Embryonic facial prominence (tissue), 1 donor: ENCODE results near the gene CT47A1.
"Not testable (repeated sequence)": the region's sequence is repeated elsewhere in the genome, so short reads cannot be mapped to it uniquely, and the experiment has no call there.

Experiments used
- DNase-seq: peaks from one replicate; pipeline ENCODE4 v3.0.0-alpha.2; 2016; ENCODE audit errors: extremely low spot score

Gene CT47A1

DNA sequence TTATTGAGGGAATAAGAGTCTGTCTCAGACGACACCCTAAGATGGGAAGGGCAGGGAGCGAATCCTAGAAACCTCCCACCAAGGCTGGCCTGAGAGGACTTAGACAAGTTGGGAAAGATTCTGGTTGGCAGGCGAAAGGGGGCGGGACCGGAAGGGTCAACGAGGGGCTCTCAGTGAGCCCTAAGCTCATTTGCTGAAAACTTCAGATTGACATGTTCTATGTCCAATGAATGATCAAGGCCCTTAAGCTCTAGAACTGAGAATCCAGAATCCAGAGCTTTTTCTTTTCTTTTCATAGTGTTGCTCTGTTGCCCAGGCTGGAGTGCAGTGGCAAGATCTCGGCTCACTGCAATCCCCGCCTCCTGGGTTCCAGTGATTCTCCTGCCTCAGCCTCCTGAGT, at the start of gene CT47A1:
Gene CT47A1, minus strand, starts transcription at position 101 of the 400 bp plus-strand sequence. CDS start 231 bp downstream, outside the sequence.
- DNase-seq, result not testable (repeated sequence)

DNA sequence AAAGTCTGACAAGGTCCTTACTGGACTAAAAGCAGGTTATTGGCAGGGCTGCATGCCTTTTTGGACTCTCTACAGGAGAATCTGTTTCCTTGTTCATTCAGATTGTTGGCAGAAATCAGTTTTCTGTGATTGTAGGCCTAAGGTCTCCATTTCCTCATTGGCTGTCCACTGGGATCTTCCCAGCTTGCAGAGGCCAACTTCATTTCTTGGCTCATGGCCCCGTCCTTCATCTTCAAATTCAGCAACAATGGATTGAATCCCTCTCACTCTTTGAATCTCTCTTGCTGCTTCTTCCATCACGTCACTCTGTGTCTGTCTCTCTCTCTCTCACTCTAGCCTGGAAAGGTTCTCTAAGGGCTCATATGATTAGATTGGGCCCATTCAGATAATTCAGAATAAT, 47.0 kb upstream of the CT47A1 start:
- no peak for DNase-seq

DNA sequence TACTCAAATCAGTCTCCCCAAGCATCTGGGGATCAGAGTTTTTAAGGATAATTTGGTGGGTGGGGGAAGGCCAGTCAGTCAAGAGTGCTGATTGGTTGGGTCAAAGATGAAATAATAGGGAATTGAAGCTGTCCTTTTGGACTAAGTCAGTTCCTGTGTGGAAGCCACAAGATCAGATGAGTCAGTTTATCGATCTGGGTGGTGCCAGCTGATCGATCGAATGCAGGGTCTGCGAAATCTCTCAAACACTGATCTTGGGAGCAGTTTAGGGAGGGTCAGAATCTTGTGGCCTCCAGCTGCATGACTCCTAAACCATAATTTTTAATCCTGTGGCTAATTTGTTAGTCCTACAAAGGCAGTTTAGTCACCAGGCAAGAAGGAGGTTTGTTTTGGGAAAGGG, 44.5 kb upstream of the CT47A1 start:
- DNase-seq, result no peak

DNA sequence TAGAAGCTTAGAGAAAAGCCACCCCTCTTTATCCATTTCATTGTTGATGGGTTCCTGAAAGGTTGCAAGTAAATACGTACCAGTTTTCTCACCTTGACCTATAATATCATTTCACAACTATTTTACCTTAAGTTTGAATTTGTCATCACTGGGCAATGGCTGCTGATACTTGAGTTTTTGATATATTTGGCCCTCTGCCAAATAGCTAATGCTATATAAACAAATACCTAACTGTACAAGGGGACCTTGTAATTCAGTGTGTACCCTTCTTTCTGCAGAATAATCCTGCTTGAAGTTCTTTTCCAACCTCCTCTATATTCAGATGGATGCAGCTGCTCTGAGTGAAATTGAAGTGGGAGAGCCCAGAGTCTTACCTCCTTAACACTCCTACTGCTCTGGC, 42.9 kb upstream of the CT47A1 start:
- DNase-seq, result no peak

DNA sequence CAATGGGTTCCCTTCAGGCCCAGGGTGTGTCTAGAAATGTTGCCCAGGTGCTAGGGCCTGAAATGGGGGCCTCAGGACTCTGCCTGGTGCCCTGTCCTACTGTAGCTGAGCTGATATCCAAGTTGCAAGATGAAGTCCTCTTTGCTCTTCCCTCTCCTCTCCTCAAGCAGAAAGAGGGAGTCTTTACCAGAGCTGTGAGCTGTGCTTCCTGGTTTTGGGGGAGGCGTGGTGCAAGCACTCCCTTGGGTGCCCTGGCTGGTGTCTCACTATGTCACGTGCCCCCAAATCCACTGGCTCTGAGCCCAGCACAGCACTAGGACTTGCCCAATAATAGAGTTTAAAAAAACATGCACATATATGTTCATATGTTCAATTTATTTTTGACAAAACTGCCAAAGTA, 29.3 kb upstream of the CT47A1 start:
- no peak for DNase-seq

DNA sequence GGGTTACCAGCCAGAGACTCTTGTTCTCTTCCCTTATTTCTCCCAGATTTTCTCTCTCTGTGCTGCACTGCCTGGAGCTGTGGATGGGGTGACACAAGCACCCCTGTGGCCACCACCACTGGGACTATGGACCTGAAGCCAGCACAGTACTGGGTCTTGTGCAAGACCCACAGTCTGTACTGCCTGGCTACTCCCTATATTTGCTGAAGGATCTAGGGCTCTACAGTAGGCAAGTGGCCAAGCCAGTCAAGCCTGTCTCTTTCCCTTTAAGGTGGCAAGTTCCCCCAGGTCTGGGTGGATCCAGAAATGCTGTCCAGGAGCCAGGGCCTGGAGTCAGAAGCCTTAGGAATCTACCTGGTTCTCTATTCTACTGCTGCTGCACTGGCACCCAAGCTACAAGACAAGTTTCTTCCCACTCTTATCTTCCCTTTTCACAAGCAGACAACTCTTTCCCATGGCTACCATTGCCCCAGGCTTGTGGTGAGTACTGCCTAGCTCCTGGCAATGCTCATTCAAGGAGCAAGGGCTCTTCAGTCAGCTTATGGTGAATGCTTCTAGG, 28.4 kb upstream of the CT47A1 start:
- no peak for DNase-seq

DNA sequence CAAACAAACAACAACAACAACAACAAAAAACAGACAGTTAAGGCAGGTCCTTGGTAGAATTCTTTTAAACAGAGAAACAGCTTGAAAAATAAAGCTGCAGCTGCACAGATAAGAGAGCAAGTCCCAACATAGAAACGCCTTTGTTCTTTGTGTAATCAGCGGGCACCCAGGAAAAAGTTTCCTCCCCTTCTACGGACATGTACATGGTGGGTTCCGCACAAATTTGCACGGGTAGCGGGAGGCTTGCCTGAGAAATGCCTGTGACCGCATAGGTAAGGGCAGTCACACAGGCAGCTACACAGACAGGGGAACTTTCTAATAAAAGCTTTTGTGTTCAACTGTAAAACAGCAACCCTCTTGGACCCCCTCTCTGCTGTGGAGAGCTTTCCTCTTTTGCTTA, 25.7 kb upstream of the CT47A1 start:
- DNase-seq, result no peak

DNA sequence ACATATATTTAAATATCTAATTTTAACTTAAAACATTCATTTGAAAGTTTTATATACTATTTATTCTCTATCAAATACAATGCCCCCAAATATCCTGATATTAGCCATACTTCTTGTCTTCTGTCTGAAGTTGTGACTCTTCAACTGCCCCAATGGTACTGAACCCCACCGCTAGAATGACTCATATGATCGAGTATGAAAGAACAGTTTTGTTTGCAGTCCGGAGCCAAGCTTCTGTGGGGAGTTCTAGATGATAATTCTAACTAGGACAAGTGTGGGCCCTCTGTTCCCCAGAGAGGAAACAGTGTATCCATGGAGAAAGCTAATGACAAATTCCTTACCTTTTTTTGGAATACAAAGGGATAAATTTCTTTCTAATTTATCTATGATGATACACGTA, 24.7 kb upstream of the CT47A1 start:
- DNase-seq, result no peak

DNA sequence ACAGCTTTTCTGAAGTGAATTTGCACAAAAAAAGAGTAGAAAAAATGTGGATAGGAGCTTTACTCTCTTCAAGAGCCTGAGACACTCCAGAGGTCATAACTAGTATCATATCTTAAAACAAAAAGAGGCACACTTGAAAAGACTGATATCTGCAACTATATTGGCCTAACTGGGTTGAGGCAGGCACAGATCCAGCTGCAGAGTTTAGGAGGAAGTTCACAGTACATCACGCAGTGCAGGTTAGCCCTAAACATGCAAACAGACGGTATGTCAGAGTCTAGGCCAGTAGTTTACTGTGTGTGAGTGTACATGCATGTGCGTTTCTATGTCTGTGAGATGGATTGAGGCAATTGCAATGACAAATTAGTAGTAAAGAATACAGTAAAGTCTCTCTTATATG, 24.2 kb upstream of the CT47A1 start:
- no peak for DNase-seq

DNA sequence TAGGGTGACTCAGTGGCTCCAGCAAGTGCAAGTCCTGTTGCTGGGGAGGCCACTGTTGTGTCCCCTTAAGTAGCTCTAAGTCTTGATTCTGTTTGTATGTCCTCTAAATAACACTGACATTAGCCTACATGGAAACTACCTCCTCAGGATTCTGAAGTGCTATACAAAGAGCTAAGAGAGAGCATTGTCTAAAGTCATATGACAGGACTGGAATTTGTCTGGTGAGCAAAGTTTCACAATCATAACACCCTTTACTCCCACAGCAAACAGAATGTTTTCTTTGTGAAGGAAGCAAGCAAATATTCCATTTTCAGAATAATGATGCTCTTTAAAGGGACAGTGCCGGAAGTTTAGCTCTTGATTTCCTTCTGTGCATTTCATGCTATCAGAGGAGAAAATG, 23.4 kb upstream of the CT47A1 start:
- no peak for DNase-seq

DNA sequence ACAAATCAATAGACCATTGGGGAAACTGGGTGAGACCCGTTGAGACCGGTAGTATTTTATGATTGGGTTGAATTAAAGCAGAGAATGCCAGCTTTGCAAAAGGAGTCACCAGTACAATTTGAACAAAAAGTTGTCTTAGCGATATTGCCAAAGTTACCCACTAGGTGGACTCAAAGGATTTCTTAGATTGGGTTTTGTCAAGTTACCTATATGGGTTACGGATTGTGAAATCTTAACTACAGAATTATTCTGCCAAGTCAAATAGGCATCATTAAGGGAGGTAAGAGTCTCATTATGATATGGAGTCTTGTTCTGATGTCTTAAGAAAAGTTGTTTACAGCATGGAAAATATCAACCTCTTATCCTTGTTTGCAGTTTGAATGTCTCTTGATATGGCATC, 15.0 kb upstream of the CT47A1 start:
- no peak for DNase-seq

DNA sequence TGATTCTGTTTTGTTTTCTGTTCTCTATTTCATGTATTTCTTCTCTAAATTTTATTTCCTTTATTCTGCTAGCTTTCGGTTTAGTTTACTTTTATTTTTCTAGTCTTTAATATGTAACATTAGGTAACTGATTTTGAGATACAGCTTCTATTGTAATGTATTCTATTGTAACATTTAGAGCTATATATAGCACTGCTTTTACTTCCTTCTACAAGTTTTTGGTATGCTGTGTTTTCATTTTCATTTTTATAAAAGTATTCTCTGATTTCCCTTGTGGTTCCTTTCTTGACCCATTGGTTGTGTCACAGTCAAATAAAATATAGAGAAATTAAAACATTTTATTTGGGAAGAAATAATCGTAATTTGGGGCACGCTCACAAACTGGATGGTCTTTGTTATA, 13.9 kb upstream of the CT47A1 start:
- DNase-seq, result no peak

DNA sequence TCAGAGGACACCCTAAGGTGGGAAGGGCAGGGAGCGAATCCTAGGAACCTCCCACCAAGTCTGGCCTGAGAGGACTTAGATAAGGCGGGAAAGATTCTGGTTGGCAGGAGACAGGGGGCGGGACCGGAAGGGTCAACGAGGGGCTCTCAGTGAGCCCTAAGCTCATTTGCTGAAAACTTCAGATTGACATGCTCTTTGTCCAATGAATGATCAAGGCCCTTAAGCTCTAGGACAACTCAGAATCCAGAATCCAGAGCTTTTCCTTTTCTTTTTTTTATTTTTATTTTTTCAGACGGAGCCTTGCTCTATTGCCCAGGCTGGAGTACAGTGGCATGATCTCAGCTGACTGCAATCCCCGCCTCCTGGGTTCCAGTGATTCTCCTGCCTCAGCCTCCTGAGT, 29.1 kb downstream of the CT47A1 start, which contains the start of gene CT47A7:
Gene CT47A7, minus strand, starts transcription at position 101 of the 400 bp plus-strand sequence. CDS start 255 bp downstream, outside the sequence.
- not testable (repeated sequence) for DNase-seq
